ENCODE data around the gene NCLN.
"Not testable (repeated sequence)": the region's sequence is repeated elsewhere in the genome, so short reads cannot be mapped to it uniquely, and the experiment has no call there.

The NCLN gene

DNA sequence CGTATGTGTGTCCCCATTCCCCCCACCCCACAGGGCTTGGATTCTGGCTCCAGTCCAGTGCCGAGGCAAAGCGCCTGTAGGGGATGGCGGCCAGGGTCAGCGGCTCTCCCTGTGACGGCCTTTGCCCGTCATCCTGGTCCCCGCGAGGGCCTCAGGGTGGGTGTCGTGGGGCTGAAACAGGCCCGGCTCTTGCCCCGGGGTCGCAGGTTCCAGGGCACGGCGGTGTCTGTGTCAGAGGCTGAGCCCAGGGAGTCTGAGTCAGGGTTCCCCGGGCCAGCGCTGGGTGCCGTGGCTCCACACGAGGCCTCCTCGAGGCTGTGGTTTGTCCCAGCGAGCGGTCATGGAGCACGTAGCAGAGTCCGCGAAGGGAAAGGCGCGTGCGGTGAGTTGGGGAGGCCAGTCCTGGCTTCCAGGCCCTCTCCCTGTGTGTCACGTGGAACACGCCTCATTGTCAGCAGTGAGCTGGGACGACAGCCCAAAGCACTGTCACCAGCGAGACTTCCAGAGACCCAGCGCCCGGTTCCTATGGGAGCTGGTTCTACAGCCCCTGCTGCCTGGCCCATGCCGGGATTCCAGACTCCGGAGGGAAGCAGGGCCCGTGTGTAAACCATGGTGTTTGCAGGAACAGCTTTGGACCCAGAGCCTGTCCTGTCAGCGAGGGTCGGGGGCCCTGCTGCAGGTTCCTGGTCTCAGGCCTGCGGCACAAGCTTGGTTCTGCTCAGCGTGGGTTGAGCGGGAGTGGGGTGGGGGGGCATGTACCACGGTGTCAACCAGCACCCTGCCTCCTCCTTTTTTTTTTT lies 13.4 kb downstream of the NCLN start:
- DNase-seq (ENCODE audit: low spot score) = no peak
- TF ChIP-seq, protein P1, sequence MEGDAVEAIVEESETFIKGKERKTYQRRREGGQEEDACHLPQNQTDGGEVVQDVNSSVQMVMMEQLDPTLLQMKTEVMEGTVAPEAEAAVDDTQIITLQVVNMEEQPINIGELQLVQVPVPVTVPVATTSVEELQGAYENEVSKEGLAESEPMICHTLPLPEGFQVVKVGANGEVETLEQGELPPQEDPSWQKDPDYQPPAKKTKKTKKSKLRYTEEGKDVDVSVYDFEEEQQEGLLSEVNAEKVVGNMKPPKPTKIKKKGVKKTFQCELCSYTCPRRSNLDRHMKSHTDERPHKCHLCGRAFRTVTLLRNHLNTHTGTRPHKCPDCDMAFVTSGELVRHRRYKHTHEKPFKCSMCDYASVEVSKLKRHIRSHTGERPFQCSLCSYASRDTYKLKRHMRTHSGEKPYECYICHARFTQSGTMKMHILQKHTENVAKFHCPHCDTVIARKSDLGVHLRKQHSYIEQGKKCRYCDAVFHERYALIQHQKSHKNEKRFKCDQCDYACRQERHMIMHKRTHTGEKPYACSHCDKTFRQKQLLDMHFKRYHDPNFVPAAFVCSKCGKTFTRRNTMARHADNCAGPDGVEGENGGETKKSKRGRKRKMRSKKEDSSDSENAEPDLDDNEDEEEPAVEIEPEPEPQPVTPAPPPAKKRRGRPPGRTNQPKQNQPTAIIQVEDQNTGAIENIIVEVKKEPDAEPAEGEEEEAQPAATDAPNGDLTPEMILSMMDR (IDR thresholded peaks at IDR 0.05; ENCODE audit: extremely low read depth, missing control alignments) = no peak

DNA sequence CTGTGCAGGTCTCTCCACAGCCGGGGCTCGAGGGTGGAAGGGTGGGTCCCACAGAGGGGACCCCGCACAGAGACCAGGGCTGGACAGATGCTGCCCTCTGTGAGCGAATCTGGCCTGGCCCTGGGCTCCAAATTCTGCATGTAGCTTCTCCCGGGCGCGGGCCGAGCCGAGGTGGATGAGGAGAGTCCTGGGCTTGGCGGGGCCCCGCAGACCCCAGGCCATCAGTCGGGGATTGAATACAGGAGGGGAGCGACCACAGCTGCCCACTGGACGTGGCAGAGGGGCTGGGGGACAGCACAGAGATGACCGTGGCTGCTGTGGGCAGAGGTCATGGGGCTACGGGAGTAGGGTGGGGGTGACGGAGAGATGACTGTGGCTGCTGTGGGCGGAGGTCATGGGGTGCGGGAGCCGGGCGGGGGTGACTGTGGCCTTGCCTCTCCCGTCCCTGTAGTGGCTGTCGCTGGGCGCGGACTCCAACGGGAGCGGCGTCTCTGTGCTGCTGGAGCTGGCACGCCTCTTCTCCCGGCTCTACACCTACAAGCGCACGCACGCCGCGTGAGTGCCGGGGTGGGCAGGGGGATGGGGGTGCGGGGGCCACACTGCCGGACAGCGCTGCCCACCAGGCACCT lies 15.5 kb downstream of the NCLN start:
- DNase-seq (ENCODE audit: low spot score) = no peak

DNA sequence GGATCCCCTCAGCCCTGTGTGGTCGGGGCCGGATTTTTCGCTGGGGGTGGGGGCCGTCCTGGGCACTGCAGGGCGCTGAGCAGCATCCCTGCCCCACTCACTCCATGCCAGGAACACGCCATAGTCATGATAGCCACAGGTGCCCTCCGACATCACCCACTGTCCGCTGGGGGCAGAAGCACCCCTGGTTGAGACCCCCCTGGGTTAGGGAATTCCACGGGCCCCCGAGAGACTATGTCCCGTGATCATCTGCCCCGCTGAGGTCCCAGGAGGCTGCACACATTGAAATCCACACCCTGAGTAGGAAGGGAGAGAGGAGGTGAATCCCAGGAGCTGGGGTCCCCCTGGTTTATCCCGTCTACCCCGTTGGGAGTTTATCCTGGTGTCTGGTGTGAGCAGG lies 16.2 kb downstream of the NCLN start:
- no peak for DNase-seq (ENCODE audit: low spot score)
- TF ChIP-seq, protein P1 (IDR thresholded peaks at IDR 0.05; ENCODE audit: extremely low read depth, missing control alignments) = no peak

More for the DNA sequence above, 15.5 kb downstream of the NCLN start:
- TF ChIP-seq, protein P1 (IDR thresholded peaks at IDR 0.05; ENCODE audit: extremely low read depth, missing control alignments) = no peak

DNA sequence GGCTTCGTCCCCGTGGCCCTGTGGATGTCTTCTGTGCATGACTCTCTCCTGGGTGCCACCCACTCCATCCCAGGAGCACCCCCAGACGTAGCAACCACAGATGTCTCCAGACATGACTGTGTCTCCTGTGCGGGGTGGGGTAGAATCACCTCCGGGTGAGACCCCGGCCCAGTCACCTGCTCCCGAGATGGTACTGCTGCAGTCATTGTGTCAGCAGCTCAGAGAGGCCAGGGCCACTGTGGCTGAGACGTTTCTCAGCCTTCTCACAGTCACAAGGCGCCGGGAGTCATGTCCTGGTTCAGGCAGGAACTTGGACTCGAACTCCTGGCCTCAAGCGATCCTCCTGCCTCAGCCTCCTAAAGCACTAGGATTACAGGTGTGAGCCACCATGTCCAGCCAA lies 16.6 kb downstream of the NCLN start:
- TF ChIP-seq, protein P1 (IDR thresholded peaks at IDR 0.05; ENCODE audit: extremely low read depth, missing control alignments) = no peak
- no peak for DNase-seq (ENCODE audit: low spot score)

DNA sequence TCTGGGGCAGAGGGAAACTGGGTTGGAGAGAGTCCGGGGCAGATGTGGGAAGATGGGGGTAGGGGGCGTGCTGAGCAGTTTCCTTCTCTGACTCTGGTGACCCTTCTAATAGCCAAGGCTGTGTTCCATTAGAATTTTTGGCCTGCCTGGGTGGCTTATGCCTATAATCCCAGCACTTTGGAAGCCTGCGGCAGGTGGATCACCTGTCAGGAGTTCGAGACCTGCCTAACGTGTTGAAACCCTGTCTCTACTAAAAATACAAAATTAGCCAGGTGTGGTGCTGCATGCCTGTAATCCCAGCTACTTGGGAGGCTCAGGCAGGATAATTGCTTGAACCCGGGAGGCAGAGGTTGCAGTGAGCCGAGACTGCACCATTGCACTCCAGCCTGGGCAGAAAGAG lies 17.2 kb downstream of the NCLN start:
- DNase-seq (ENCODE audit: low spot score) = not testable (repeated sequence)

DNA sequence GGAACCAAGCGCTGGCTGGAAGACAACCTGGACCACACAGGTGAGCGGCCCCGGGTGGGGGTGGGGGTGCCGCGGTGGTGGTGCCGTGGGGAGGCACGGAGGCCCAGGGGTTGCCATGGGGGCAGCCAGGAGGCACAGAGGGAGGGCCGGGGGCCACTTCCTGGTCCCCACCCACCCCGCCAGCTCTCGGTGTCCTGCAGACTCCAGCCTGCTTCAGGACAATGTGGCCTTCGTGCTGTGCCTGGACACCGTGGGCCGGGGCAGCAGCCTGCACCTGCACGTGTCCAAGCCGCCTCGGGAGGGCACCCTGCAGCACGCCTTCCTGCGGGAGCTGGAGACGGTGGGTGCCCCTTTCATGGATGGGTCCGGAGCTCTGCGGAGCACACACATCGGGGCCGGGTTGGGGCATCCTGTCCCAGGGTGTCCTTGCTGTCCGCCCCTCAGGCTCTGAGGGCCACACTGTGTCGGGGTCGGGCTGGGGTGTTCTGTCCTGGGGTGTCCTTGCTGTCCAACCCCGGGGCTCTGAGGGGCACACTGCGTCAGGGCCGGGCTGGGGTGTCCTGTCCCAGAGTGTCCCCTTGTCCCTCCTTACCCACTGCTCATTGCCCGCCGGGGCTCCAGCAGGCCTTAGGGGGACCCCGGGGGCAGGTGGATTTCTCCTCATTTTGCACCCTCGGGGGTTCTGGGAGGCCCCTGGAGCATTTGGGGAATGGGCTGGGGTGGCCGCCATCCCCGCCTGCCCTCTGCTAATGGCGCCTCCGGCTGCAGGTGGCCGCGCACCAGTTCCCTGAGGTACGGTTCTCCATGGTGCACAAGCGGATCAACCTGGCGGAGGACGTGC lies 18.3 kb downstream of the NCLN start:
- no peak for DNase-seq (ENCODE audit: low spot score)
- TF ChIP-seq, protein P1 (IDR thresholded peaks at IDR 0.05; ENCODE audit: extremely low read depth, missing control alignments) = no peak

DNA sequence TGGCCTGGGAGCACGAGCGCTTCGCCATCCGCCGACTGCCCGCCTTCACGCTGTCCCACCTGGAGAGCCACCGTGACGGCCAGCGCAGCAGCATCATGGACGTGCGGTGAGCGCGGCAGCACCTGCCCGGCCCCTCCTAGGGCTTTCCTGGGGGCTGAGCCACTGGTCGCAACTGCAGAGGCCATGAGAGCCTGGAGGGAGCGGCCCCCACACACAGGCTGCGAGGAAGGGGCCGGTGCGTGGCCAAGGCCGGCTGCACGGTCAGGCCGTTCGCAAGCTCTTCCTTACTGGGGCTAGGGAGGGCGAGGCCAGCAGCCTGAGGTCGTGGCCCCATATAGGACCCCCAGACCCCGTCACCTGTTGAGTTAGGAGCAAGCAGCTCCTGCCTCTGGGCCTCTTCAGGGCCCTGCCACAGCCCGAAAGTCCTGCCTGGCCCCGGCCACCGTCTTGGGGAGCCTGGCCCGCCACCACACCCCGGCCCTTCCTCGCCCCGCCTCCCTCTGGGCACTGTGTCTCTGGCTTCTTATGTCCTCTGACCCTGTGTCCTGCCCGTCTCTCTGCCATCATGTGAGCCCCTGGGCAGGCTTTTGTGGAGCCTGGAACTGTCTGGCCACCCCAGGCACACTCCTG lies 19.0 kb downstream of the NCLN start:
- TF ChIP-seq, protein P1 (IDR thresholded peaks at IDR 0.05; ENCODE audit: extremely low read depth, missing control alignments) = no peak
- DNase-seq (ENCODE audit: low spot score) = no peak
